Right ventricle myocardium superior (tissue), 1 donor: Measurements from ENCODE around the gene ACTR1A. TPM values are rescaled to one million over a fixed set of nuclear protein-coding genes. Genes with fewer than 3 reads are reported as not detected.
"Not testable (repeated sequence)": the region's sequence is repeated elsewhere in the genome, so short reads cannot be mapped to it uniquely, and the experiment has no call there.

ENCODE experiments used
- ATAC-seq: fragments of 200-7000 bp; cut with Tn5 transposase; one replicate; pipeline ENCODE4 v1.9.1; 2020; ENCODE audit warnings: mild to moderate bottlenecking; ENCODE audit not compliant: poor library complexity
- DNase-seq: peaks from one replicate; pipeline ENCODE4 v3.0.0-alpha.2; 2020
- intact Hi-C: fragments of 100-400 bp; cut with DNase I; formaldehyde crosslinking; loops from one replicate; pipeline ENCODE4 v1.11.2; 2022
- long read RNA-seq: library from polyadenylated mRNA; unstranded; transcript quantifications from one replicate; pipeline ENCODE4 v2.0.0, GENCODE V29; 2021
- total RNA-seq: library from RNA; stranded (reverse); fragmentation: NEBNext Ultra II Directional; extraction: Animal tissue kit (Norgen Biotek cat#: 25700); gene quantifications from one replicate; pipeline ENCODE4 v1.2.1, GENCODE V29; 2021
- donor health status: DM: no; HTN: yes; CAD: no; lungs with severe emphysema.

ACTR1A gene
- total RNA-seq, result 90.6 TPM
- long read RNA-seq, transcript ACTR1A-201 (11 exons, 2,829 nt), result major isoform, 338 of 401 reads
- long read RNA-seq, partial matches to known transcripts, result 34 of 401 reads
- long read RNA-seq, other reads (novel, unspliced or antisense), result 27 of 401 reads

GRCh38 chr10:102502337-102503151 lies at the start of gene ACTR1A:
Gene ACTR1A, minus strand, starts transcription at chr10:102502712. Its CDS starts 65 bp downstream, at chr10:102502647.
- ATAC-seq, result peak; percentile 81
- intact Hi-C loops, result loop anchor here (2.0 kb wide), 1 partner anchor 140 kb away; no protein-coding TSS in a partner anchor
- DNase-seq, result peak; percentile 96

DNA sequence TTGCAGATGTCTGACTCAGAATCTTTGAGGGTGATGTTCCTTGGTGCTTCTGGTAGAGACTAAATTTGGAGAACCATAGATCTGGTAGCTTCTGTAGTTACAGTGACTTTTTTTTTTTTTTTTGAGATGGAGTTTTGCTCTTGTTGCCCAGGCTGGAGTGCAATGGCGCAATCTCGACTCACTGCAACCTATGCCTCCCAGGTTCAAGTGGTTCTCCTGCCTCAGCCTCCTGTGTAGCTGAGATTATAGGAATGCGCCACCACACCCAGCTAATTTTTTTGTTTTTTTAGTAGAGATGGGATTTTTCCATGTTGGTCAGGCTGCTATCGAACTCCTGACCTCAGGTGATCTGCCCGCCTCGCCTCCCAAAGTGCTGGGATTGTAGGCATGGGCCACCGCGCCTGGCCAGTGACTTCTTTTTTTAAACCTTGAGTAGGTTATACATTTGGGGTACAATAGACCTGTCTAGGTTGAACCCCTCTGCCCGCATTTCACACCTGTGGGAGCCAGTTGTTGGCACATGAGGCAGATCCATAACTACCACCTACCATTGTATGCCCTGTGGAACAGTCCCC lies 48.2 kb upstream of the ACTR1A start:
- ATAC-seq (no peak), DNase-seq (no peak)
- intact Hi-C loops, result no loop called here

DNA sequence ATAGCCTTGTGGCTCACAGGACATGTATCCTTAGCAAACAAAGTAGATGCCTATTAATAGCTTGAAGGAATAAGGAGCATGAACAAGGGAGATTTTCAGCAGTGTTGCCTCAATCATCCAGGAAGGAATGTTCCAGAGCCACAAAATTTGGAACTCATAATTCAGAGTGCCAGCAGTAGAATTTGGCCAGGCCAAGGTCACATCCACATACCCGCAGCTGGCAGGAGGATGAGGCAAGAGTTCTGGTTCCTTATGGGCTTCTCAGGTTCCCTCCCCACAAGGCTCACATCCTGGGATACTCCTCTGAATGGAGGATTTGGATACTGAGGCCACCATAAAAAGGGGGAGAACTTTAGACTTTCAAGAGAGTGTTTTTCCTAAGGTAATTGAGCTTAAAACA lies 47.0 kb upstream of the ACTR1A start:
- ATAC-seq (no peak), DNase-seq (no peak)
- intact Hi-C loops, result no loop called here

DNA sequence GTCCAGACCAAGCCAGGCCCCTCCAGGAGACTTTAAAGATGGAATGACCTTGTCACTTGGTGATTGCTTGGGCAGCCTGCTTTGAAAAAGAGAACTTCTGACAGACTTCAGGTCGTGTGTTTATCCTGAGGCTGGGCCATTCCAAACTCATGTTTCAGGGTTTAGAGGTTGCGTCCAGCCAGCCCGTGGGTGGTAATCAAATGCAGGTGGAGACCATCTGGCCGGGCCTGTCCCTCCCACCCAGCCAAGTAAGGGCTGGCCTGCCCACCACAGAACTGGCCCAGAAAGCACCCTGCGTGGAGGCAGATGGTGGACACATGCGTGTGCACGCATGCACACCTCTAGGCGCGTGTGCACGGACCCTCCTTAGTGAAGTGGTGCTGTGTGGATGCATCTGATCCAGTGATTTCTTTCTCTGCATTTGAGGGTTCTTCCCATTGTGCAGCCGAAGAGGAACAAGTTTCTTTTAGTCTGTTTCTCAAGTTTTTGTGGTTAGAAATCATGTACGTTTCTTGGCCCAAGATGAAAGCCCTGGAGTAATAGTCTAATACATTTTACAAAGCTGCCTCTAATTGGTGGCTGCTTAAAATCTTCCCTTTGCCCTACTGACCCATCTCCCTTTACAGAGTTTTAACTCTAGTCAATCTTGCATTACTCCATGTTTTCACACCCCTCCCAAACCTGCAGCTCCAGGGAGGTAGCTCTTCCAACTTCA lies 44.3 kb upstream of the ACTR1A start:
- ATAC-seq (no peak), DNase-seq (no peak)
- intact Hi-C loops, result no loop called here

- ATAC-seq (no peak), DNase-seq (no peak)
- intact Hi-C loops, result no loop called here
Observed at GRCh38 chr10:102545997-102546396, 43.5 kb upstream of the ACTR1A start.

- intact Hi-C loops, result no loop called here
- ATAC-seq (no peak), DNase-seq (no peak)
Observed at GRCh38 chr10:102545265-102545871, 42.9 kb upstream of the ACTR1A start.

- ATAC-seq (no peak), DNase-seq (no peak)
Observed at GRCh38 chr10:102542800-102543418, 40.4 kb upstream of the ACTR1A start.

GRCh38 chr10:102540023-102540422 lies 37.5 kb upstream of the ACTR1A start:
- intact Hi-C loops, result no loop called here
- ATAC-seq, result peak; percentile 31

More at GRCh38 chr10:102542800-102543418, 40.4 kb upstream of the ACTR1A start:
- intact Hi-C loops, result no loop called here

GRCh38 chr10:102538811-102539210 lies 36.3 kb upstream of the ACTR1A start:
- intact Hi-C loops, result no loop called here
- ATAC-seq, result no peak
- DNase-seq, result no peak

More at GRCh38 chr10:102540023-102540422, 37.5 kb upstream of the ACTR1A start:
- no peak for DNase-seq

GRCh38 chr10:102537948-102538347 lies 35.4 kb upstream of the ACTR1A start:
- DNase-seq (no peak), ATAC-seq (no peak)
- intact Hi-C loops, result no loop called here

GRCh38 chr10:102537367-102537766 lies 34.9 kb upstream of the ACTR1A start:
- no peak for ATAC-seq
- intact Hi-C loops, result no loop called here
- no peak for DNase-seq

GRCh38 chr10:102535481-102536147 lies 33.1 kb upstream of the ACTR1A start:
- DNase-seq, result no peak
- intact Hi-C loops, result no loop called here
- ATAC-seq, result no peak

DNA sequence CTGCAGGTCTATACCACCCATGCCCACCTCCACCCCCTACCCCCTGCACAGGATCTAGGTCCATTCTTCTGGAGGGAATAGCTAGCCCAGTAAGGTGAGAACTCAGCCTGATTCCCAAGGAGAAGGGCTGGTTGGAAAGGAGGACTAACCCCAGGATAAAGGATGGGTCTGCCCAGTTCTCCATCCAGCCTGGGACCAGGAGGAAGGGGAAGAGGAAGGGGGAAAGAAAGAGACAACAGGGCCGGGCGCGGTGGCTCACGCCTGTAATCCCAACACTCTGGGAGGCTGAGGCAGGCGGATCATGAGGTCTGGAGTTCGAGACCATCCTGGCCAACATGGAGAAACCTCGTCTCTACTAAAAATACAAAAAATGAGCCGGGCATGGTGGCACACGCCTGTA lies 32.5 kb upstream of the ACTR1A start:
- ATAC-seq, DNase-seq, intact Hi-C loops: not testable (repeated sequence)

- DNase-seq (no peak), ATAC-seq (no peak)
- intact Hi-C loops, result no loop called here
Observed at GRCh38 chr10:102534333-102534732, 31.8 kb upstream of the ACTR1A start.

GRCh38 chr10:102527546-102527945 lies 25.0 kb upstream of the ACTR1A start:
- DNase-seq (no peak), ATAC-seq (no peak)
- intact Hi-C loops, result no loop called here

DNA sequence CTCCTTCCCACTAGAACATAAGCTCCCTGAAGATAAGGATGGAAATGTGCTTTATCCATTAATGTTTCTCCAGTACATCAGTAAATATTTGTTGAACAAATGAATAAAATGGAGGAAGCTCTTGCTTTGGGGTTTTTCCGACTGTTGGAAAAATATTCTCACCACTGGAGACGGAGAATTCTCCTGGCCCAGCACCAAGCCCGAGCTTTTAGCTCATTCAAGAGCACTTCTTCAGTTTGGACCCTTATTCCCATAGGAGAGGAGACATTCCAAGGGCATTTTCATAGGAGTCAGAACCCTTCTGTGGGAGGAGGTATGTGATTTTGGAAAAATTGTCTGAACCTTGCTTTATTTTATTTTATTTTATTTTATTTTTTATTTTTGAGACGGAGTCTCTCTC lies 22.2 kb upstream of the ACTR1A start:
- ATAC-seq (no peak), DNase-seq (no peak)
- intact Hi-C loops, result no loop called here

DNA sequence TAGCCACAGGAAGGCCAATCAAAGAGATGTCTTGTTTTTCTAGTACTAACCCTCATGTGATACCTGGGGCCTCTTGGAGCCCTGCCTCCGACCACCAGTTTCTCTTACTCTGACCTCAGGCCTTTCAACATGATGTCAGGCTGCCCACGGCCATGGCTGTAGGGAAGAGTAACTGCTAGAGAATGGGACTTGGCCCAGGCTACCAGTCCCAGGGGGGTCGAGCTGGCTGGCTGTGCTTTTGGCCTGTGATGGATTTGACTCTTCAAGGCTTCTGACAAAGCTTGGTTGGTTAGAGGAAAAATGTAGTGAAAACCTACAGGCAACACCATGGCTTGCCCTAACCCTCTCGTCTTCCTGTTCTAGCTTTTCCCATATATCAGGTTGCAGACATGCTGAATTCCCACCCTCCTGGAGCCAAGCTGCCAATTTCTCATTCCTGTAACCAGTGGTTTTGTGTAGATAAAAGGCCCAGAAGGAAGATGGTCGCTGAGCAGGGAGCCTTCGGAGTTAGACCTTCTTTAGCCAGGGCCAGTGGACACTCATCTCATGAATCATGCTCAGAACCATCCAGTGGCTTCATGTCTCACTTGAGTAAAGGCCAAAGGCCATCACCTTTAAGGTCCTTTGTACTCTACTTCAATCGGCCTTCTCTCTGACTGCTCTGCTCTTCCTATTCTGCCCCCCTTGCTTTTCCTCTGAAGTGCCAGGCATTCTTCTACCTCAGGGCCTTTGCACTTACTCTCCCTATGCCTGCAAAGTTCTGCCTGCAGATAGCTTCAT lies 20.9 kb upstream of the ACTR1A start:
- intact Hi-C loops, result no loop called here
- peak; percentile 59 for DNase-seq
- no peak for ATAC-seq
